CD4-positive, alpha-beta T cell treated with Interleukin-15 for 1 hour (primary cell): ENCODE measurements around the gene GPR156.
"Not testable (repeated sequence)": the region's sequence is repeated elsewhere in the genome, so short reads cannot be mapped to it uniquely, and the experiment has no call there.

ENCODE experiments used
- DNase-seq: peaks from one replicate; pipeline ENCODE4 v3.0.0-alpha.2; 2020

The GPR156 gene

DNA sequence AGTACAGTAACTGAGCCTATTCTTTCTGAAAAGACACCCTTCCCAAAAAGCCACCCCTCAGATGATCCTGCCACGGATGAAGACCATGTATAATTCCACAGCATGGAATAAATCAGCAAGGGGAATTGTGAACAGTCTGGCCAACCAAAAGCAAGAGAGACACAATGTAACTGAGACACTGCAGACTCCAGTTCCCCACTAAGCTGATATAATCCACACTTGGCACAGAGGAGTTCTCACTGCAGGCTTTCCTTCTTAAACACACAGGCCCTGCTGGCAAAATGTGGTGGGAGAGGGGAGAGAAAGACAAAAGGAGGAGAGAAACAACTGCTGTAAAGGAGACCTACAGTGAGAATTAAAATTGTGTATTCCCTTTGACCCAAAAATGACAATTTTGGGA lies 12.7 kb downstream of the GPR156 start:
- DNase-seq: no peak

DNA sequence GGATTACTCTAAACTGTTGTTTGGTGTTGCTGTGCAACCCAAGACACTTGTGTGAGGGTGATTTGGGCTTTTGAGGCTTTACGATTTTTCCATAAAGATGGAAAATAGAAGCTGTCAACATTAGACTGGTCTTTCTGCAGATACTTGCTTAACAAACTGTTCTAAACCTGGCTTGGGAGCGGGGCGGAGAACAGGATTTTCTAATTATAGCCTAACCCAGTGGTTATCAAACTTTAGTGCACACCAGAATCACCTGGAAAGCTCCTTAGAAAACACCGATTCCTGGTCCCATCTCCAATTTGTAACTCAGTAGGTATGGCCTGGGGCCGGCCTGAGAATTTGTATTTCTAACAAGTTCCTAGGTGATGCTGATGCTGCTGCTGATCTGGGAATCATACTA lies 19.0 kb downstream of the GPR156 start:
- DNase-seq: no peak

DNA sequence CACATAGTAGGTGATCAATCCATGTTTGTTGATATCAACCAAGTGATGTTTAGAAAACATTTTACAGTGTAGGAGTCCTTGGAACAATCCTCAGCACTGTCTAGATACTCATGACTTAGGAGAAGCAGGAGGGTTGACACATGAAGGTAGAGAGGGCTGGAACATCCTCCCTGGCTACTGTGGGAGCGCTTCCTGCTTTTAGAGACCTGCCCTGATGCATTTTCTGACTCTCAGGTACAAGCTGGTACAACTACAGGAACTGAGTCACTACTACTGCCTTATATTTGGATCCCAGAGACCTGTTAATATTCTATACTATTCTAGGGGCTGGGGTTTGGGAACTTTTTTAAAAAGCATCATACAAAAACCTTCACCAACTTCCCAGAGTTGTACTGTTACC lies 20.1 kb downstream of the GPR156 start:
- no peak for DNase-seq

DNA sequence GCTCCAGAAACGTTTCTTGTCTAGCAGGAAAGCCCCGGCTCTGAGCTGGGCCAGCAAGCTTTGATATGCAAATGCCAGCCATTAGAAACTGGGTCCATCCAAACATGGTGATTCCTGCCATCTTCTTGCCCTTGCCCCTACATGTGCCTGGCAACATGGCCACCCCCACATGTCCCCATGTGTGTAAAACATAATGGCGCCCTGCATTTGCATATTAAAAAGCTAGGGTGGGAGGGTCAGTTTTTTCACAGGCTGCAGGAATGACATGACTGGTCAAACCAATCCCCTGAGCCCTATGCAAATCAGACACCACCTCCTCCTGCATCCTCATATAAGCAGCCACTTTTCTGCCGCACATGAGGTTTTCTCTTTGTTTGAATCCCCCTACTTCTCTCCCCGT lies 21.2 kb downstream of the GPR156 start:
- DNase-seq: no peak

DNA sequence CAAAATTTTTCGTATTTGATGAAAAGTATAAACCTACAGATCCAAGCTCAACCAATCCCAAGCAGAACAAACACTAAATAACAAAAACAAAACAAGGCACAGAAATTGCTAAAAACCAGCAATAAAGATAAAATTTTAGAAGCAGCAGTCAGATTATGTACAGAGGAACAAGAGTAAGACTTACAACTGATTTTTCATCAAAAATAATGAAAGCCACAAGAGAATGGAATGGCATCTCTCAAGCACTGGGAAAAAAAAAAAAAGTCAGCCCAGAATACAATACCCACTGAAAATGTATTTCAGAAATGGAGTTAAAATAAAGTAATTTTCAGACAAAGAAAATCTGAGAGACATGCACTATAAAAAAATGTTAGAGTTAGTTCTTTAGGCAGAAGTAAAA lies 27.0 kb downstream of the GPR156 start:
- DNase-seq: no peak

DNA sequence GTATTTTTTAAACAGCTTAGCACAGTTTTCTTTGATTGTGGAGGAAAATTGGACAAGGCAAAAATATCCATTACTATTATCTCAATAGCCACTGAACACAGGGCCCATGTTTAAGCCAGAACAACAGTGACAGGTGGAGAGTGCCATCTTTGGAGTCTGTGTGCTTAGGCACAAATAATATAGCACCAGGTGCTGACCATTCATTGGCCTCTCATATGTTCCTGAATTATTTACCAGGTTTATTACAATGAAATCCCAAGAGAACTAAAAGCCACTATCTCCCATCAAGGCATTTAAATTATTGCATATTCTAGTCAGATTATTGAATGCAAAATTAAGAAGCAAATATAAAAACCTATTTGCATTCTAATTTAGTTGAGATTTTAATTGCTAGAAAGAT lies 39.6 kb downstream of the GPR156 start:
- no peak for DNase-seq

DNA sequence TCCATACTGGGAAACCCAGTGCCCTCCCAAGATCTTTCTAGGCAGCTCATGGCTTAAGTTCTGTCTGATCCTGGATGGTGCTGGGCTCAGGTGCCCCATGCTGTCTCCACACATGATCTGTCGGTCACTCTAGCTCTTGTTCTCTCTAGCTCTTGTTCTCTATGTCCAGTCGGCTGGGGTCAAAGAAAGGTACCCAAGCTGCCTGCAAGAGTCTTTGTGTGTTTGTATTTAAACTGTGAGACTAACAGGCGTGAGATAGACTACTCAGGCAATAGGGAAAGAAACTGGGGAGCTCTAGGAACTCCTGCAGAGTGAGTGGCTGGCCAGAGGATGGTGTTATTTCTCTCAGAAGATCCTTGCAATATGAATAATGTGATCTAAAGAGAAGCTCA lies 40.2 kb downstream of the GPR156 start:
- DNase-seq: no peak

DNA sequence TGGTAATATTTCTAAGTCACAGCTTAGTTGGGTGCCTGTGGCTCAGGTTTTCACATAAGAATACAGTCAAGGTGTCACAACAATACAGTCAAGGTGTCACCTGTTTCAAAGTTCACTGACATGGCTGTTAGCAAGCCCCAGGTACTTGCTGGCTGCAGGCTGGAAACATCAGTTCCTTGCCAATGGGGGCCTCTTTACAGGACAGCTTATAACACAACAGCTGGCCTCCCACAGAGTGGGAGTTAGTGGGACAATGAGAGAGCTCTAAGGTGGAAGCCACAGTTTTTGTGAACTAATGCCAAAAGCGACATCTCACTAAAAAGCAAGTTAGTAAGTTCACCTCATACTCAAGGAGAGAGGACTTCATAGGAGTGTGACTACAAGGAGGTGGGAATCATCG lies 45.4 kb downstream of the GPR156 start:
- DNase-seq: no peak

DNA sequence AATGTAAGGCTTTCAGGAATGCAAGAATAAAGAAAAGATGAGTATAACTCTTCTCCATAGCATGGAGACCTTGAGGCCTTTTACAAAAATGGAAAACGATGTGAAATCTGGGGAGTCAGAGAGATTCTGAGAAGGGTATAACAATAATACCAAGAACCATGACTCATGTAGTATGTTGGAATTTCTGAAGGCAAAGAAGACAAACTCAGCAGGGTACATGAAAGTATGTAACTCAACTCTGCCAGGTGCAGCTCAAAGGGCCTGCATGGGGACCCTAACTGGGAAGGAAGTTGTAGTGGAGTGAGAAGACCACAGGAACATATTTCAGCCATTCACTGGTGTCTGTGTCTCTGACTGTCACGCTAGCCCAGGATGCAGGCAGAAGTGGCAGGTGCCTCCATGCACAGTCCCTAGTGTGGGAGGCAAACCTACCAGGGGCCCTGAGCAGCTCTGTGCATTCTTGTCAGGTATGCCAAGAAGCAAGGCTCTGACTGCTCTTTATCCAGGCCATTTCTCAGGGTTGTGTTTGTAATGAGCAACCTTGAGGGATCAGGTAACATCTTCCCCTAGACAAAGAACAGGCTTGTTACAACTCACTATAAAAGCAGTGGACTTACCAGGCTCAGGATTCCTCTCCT lies 57.2 kb downstream of the GPR156 start:
- DNase-seq: no peak

DNA sequence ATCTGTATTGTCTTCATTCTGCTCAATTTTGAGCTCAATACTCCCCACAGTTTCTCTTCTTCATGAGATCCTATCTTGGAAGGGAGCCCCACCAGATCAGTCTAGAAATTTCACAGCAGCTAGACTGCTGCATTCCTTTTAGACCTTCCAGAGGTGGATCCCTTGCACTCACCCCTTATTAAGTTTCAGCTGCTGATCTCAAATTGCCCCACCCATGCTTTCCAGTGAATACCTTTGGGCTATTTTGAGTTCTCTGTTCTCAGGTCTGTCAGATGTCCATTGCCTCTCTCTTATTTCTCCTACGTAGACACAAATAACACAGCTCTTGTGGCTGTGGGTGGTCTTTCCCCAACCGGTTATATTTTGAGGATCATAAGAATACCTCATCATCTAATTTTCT lies 60.8 kb downstream of the GPR156 start:
- no peak for DNase-seq

DNA sequence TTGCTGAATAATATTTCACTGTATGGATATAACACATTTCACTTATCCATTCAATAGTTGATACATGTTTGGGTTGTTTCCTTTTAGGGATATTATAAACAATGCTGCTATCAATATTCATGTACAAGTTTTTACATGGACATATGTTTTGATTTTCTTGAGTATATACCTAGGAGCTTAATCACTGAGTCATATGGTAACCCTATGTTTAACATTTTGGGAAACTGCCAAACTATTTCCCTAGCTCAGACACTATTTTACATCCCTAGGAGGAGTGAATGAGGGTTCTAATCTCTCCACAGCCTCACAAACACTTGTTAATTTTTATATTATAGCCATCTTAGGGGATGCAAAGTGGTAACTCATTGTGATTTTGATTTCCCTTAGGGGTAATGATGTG lies 66.0 kb downstream of the GPR156 start:
- DNase-seq: no peak

DNA sequence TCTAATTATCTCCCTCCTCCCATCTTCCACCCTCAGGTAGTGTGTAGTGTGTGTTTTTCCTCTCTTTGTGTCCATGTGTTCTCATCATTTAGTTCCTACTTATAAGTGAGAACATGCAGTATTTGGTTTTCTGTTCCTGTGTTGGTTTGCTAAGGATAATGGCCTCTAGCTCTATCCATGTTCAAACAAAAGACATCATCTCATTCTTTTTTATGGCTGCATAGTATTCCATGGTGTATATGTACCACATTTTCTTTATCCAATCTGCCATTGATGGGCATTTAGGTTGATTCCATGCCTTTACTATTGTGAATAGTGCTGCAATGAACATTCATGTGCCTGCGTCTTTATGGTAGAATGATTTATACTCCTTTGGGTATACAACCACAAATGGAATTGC lies 68.4 kb downstream of the GPR156 start:
- DNase-seq: not testable (repeated sequence)

DNA sequence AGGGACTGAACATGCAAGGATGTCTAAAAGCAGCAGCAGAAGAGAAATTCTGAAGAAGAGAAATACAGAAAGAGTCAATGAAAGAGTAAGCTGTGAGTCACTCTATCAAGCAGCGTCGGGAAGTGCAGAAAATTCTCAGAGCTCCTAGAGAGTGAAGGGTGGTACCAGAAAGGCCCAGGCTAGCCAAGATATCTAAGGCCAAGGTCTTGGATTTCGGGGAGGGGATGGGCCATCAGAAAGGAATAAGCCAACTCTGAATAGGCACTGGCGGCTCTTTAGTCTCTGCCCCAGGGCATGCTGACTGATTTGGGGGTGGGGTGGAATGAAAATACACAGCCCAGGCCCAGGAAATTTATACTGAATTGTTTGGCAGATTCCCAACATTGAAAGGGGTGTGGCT lies 70.8 kb downstream of the GPR156 start:
- DNase-seq: no peak

DNA sequence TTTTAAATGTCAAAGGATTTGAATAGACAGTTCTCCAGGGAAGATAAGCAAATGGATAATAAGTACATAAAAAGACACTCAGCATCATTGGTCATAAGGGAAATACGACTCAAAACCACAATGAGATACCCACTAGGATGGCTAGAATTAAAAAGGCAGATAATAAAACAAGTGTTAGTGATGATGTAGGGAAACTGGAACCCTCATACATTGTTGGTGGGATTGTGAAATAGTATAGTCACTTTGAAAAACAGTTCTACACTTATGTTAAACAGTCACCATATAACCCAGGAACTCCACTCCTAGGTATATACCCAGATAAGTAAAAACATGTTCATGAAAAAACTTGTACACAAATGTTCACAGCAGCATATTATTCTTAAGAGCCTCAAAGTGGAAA lies 72.5 kb downstream of the GPR156 start:
- no peak for DNase-seq

DNA sequence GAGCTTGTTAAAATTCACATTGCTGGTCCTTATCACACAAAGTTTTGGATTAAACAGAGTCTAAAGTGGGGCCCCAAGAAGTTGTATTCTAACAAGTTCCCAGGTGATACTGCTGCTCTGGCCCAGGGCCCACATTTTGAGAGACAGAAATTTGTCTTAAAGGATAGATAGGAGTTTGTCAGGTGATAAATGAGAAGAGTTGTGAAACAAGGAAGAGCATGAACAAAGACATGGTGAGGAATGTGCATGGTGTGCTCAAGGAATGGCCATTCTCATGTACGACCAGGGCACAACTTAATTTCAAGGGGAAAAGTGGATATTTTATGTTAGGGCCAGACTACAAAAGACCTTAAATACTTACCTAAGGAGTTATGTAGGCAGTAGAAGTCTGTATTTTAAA lies 75.6 kb downstream of the GPR156 start:
- DNase-seq: no peak

DNA sequence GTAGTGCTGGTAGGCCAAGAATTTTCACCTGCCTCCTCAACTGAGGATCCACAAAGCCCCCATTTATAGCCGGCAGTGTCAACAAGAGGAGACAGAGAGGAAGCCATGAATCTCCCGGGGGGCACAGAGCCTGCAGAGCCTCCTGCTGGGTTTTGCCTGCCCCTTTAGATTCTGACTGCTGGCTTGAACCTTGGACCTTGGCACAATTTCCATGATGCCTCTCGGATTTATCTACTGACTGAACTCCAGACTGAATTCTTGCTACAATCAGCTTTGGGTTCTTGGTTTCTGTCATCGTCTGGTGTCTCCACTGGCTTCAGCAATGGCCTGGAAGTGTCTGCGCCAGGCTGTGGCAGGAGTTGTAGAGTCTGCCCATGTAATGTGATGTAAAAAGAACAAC lies 80.7 kb downstream of the GPR156 start:
- DNase-seq: no peak

DNA sequence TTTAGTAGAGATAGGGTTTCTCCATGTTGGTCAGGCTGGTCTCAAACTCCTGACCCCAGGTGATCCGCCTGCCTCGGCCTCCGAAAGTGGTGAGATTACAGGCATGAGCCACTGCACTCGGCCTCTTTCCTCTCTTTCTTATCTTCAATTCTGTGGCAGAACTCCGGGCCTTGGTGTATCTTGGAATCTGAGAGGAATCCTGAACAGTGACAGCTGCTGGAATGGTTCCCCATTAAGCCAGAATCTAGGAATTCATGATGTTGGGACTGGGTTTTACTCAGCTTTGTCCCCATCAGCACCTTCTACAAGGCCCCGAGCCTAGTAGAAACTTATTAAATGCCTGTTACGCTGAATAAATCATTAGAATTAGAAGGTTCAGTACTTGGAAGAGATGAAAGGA lies 81.4 kb downstream of the GPR156 start:
- DNase-seq: no peak

DNA sequence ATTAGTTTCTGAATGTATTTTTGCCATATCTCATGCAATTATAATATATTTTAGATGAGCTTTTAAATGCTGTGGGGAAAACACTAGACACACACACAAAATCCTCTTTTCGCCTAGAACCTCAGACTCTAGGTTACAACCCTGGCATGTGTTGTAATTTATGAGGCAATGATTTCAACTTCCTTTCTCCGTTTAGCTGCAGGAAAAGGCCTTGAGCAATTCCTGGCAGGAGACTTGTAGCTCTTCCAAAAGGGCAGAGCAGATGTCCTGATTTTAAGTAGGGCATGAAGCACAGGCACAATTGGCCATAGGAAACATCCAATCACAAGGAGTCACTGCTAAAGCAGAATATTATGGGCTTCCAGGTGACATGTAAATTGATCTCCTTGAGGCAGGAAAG lies 82.0 kb downstream of the GPR156 start:
- no peak for DNase-seq

DNA sequence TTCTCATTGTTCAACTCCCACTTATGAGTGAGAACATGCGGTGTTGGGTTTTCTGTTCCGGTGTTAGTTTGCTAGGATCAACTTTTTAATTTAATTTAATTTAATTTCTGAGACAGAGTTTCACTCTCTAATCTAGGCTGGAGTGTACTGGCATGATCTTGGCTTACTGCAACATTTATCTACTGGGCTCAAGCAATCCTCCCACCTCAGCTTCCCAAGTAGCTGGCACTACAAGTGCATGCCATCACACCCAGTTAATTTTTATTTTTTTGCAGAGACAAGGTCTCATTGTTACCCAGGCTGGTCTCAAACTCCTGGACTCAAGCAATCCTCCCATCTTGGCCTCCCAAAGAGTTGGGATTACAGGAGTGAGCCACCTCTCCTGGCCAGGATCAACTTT lies 82.7 kb downstream of the GPR156 start:
- DNase-seq: no peak

DNA sequence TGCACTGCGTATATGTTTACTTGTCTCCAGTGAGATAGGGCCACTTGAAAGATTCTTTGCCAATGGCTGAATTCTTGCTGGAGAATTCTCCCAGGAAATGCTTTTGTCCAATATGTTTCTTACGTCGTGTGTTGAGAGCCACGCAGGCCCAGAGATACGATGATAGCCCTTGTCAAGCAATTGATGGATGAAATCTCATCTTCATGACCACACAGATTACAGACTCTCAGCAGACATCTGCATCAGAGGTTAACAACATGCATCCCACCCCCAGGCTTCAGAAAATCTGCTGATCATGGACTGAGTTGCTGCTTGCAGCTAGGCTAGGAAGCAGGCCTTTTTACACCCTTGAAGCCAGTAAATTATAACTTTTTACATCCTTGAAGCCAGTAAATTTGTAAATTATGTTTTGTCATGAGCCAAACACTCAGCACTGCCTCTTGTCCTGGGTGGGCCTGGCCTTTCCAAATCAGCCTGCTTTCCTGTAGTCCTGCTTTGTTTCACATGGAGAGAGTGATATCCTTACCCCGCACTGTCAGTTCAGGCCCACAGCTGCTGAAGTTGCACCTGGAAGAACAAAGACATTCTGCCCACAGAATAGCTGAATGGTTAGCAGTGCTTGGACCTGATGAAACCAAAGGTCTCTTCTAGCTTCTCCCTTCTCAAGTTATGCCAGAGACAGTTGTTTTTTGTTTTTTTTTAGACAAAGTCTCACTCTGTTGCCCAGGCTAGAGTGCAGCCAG lies 84.4 kb downstream of the GPR156 start:
- DNase-seq: no peak

DNA sequence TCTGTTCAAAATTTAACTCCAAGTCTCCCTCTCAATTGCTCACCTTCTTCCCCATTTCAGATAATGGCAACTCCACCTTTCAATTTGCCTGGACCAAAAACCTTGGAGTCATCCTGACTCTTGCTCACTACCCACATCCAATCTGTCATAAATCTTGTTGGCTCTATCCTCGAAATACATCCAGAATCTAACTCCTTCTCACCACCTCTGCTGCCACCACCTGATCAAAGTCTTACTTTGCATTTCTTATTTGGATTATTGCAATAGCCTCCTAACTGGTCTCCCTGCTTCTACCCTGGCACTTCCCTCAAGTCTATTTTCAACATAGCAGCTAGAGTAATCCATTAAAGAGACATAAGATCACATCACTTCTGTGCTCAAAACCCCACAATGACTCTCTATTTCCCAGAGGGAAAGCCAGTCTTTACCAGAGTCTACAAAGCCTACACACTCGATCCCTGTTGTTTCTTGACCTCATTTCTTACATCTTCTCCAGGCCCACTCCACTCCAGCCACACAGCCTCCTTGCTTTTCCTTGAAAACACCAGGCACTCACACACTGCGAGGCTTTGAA lies 86.6 kb downstream of the GPR156 start:
- DNase-seq: no peak

DNA sequence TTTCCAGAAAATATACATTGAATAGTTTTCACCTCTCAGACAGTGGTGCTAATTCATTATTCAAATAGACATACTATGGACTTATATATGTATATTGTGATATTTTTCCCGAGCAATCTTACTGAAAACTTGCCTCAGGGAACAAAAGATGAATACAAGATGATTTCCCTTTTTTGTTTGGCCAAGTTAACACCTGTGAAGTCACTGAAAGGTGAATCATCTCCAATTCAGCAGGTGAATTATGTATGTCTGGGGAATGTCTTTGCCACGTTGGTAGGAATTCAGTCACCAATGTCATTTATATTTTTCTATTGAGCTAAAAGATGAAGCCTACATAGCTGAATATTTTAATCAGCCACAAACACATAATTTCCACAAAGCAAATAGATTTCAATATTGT lies 88.2 kb downstream of the GPR156 start:
- no peak for DNase-seq

DNA sequence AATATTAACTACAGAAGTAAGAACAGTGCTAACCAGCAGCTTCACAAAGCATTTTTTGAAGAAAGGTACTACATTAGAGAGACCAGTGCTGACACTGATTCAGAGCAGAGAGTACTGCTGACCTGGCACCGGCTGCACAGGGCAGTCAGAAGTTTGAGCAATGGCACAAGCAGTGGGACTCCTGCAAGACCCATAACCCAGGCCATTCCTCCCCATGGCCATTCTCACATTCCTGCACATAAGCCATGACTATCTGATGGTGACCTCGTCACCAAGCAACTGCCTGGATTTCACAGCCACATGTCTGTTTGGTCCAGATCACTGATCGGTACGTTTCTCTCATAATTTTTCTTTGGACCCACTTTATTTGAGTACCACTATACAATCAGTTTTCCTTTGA lies 88.7 kb downstream of the GPR156 start:
- no peak for DNase-seq

DNA sequence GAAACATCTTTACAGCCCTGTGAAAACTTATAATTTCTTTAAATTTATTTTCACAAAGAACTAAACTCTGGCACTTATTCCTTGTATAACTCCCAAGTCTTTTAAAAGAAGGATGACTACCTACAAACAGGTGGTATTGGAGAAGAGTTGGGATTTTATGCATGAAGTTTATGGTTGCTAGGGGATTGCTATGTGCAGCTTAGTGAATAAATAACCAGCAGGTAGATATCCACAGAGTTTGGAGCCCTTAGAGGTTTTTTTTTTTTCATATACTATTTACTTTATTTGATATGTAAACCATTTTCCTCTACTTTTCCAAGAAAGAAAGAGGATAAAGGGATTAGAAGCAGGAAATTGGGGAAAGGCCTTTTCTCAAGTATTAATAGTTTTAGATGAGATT lies 91.5 kb downstream of the GPR156 start:
- no peak for DNase-seq

DNA sequence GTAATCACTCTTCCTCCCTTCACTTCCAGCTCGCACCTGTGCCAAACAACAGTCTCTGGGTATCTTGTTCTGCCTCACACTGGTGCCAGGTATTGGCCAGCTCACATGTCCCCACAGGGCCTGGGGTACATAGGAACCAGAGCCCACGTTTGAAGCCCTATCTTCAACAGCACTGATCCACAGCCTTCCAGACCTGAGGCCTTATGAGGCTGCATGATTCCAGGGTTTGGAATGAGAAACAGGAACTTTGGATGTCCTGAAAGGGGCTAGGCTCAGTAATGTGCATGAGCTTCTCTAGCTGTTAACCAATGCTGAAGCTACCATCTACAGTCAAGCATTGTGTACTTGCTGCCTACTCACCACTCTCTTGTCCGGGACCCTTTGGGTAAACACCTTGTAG lies 92.4 kb downstream of the GPR156 start:
- DNase-seq: no peak
